ENCODE measurements around the gene IGFBPL1.

IGFBPL1 gene

GRCh38 chr9:38421498-38422211, 2.6 kb downstream of the IGFBPL1 start:
- no peak for DNase-seq (ENCODE audit: low read depth)
- H3K4me3 ChIP-seq (ENCODE audit: low read depth, low read length) = no peak overlapping the region
- TF ChIP-seq, protein P1, sequence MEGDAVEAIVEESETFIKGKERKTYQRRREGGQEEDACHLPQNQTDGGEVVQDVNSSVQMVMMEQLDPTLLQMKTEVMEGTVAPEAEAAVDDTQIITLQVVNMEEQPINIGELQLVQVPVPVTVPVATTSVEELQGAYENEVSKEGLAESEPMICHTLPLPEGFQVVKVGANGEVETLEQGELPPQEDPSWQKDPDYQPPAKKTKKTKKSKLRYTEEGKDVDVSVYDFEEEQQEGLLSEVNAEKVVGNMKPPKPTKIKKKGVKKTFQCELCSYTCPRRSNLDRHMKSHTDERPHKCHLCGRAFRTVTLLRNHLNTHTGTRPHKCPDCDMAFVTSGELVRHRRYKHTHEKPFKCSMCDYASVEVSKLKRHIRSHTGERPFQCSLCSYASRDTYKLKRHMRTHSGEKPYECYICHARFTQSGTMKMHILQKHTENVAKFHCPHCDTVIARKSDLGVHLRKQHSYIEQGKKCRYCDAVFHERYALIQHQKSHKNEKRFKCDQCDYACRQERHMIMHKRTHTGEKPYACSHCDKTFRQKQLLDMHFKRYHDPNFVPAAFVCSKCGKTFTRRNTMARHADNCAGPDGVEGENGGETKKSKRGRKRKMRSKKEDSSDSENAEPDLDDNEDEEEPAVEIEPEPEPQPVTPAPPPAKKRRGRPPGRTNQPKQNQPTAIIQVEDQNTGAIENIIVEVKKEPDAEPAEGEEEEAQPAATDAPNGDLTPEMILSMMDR (IDR thresholded peaks at IDR 0.05; ENCODE audit: low read depth, low read length, missing control alignments) = no peak

GRCh38 chr9:38419181-38419580, 5.1 kb downstream of the IGFBPL1 start:
- TF ChIP-seq, protein P1 (IDR thresholded peaks at IDR 0.05; ENCODE audit: low read depth, low read length, missing control alignments) = no peak
- no peak for DNase-seq (ENCODE audit: low read depth)
- no peak overlapping the region for H3K4me3 ChIP-seq (ENCODE audit: low read depth, low read length)

GRCh38 chr9:38418366-38418765, 5.9 kb downstream of the IGFBPL1 start:
- H3K4me3 ChIP-seq (ENCODE audit: low read depth, low read length) = no peak overlapping the region
- TF ChIP-seq, protein P1 (IDR thresholded peaks at IDR 0.05; ENCODE audit: low read depth, low read length, missing control alignments) = no peak
- DNase-seq (ENCODE audit: low read depth) = no peak

DNA sequence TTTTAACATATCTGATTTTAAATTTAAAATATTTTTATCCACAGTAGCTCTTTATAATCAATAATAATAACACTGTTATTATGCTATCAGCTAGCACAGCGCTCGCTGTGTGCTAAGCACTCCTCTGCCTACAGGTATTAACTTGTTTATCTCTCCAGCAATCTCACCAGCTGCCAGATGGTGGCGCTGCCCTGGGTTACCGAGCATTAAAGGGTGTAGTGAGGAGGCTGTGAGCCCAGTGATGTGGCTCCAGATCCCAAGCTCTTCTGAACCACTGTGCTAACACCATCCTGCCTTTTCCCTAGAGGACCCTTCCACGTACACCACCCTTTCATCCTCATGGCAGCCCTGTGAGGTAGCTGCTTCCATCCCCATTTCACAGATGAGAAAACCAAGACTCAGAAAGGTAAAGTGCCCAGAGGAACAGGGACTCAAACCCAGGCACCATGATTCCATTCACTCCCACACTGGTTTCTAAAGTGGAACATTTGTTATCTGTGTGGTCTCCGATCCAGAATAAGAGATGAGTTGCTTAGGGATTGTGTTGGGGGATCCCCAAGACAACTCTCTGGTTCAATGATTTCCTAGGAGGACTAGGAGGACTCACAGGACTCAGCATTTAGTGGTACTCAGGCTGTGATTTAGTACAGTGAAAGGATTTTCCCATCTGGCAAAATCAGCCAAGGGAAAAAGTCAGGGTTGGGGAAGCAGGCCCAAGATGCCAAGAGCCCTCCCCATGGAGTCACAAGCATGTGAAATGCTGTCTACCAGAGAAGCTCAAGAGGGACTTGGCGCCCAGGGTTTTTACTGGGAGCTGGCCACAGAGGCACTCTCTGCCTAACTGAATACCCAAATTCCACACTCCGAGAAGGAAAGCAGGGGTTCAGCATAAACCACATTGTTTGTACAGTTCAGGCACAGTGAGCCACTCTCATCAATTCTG, 7.0 kb downstream of the IGFBPL1 start:
- H3K4me3 ChIP-seq (ENCODE audit: low read depth, low read length) = no peak overlapping the region
- DNase-seq (ENCODE audit: low read depth) = no peak
- TF ChIP-seq, protein P1 (IDR thresholded peaks at IDR 0.05; ENCODE audit: low read depth, low read length, missing control alignments) = peak; percentile 75

- DNase-seq (ENCODE audit: low read depth) = no peak
- TF ChIP-seq, protein P1 (IDR thresholded peaks at IDR 0.05; ENCODE audit: low read depth, low read length, missing control alignments) = no peak
Measured at GRCh38 chr9:38416461-38416860, 7.8 kb downstream of the IGFBPL1 start.

DNA sequence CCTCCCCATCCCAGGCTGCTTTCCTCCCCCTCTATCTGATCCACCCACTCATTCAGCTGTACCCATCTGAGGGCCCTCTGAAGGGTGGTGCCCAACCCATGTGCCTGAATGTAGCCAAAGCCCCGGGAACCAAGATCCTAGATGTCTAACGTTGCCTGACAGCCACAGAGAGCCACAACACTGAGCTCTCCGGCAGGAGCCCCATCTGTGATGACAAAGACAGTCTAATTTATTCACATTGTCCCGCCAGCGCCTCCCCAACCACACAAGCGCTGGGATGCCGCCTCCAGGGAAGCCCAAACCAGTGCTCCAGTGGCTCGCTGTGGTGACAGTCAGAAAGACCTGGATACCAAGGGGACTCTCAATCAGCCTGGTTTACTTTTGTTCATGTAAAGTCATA, 8.4 kb downstream of the IGFBPL1 start:
- TF ChIP-seq, protein P1 (IDR thresholded peaks at IDR 0.05; ENCODE audit: low read depth, low read length, missing control alignments) = no peak
- no peak for DNase-seq (ENCODE audit: low read depth)
- H3K4me3 ChIP-seq (ENCODE audit: low read depth, low read length) = no peak overlapping the region

More at GRCh38 chr9:38416461-38416860, 7.8 kb downstream of the IGFBPL1 start:
- no peak overlapping the region for H3K4me3 ChIP-seq (ENCODE audit: low read depth, low read length)
